GM12878 (cell line): ENCODE results near the gene TUT1. TPM values are rescaled to one million over a fixed set of nuclear protein-coding genes. Genes with fewer than 3 reads are reported as not detected.

Experiments used
- ATAC-seq: fragments of 200-7000 bp; cut with Tn5 transposase; 3 replicates; pipeline ENCODE4 v1.9.1; 2020; ENCODE audit warnings: mild to moderate bottlenecking, moderate library complexity
- BruUV-seq: library from RNA; stranded (reverse); fragments of 400-500 nt; replicated peaks from 2 replicates; lab custom pipeline; 2021; lab: Mats Ljungman, UMichigan
- CTCF ChIA-PET: fragments of 300-600 bp; sonication (Branson Sonifier 250); formaldehyde crosslinking; extraction: SDS; loops from one replicate; lab custom pipeline; 2021; ENCODE audit warnings: inconsistent platforms; lab: Yijun Ruan, JAX
- POLR2A ChIA-PET: fragments of 350-600 bp; formaldehyde crosslinking; extraction: SDS; loops from one replicate; lab custom pipeline; 2021; ENCODE audit warnings: inconsistent platforms; lab: Charles Lee
- RAD21 ChIA-PET: fragments of 300-600 bp; sonication (Branson Sonifier 250); formaldehyde crosslinking; loops from one replicate; lab custom pipeline; 2023; ENCODE audit warnings: antibody characterized with exemption; ENCODE audit not compliant: unreplicated experiment; lab: Charles Lee
- SMC1A ChIA-PET: fragments of 300-600 bp; sonication (Branson Sonifier 250); formaldehyde crosslinking; loops from one replicate; lab custom pipeline; 2023; ENCODE audit not compliant: unreplicated experiment, uncharacterized antibody; lab: Charles Lee
- DNase-seq: peaks from one replicate; pipeline ENCODE4 v3.0.0-alpha.2; 2011; ENCODE audit warnings: low read depth, low spot score
- FAIRE-seq: peaks from 3 replicates; lab custom pipeline; 2011; peaks lifted over from hg19 to GRCh38; lab: Jason Lieb, UNC
- H2AFZ ChIP-seq: 2 replicates; pipeline ENCODE4 v1.6.0; 2011; ENCODE audit warnings: low read depth, low read length, control low read depth; ENCODE audit not compliant: control insufficient read depth
- H3K27ac ChIP-seq: 2 replicates; pipeline ENCODE4 v1.5.1; 2011; ENCODE audit warnings: control low read depth; ENCODE audit not compliant: control insufficient read depth, insufficient read depth
- H3K27me3 ChIP-seq, 2 experiments: replicated peaks in 1 of 2; 2 replicates each; pipeline versions ENCODE4 v1.6.0 to v1.6.1; 2011; ENCODE audit warnings: low read length in 1 of 2; ENCODE audit not compliant: control insufficient read depth in 2 of 2, insufficient read depth in 2 of 2
- H3K36me3 ChIP-seq, 2 experiments: 2 replicates each; pipeline ENCODE4 v1.5.1; 2011; ENCODE audit warnings: low read length in 1 of 2; ENCODE audit not compliant: control insufficient read depth in 2 of 2, insufficient read depth in 2 of 2
- H3K4me1 ChIP-seq: 2 replicates; pipeline ENCODE4 v1.6.1; 2011; ENCODE audit warnings: mild to moderate bottlenecking, low read length, moderate library complexity, mixed read lengths; ENCODE audit not compliant: control insufficient read depth, insufficient read depth
- H3K4me2 ChIP-seq: 2 replicates; pipeline ENCODE4 v1.6.0; 2011; ENCODE audit warnings: control low read depth; ENCODE audit not compliant: control insufficient read depth, insufficient read depth
- H3K4me3 ChIP-seq: fragments of 200-600 bp; sonication (generic); 2 replicates; pipeline ENCODE4 v1.5.1; 2016
- H3K79me2 ChIP-seq: 2 replicates; pipeline ENCODE4 v1.6.0; 2011; ENCODE audit warnings: low read length; ENCODE audit not compliant: control insufficient read depth, insufficient read depth
- H3K9ac ChIP-seq: 2 replicates; pipeline ENCODE4 v1.8.0; 2011; ENCODE audit warnings: low read length, control low read depth, mixed read lengths; ENCODE audit not compliant: control insufficient read depth, insufficient read depth
- H3K9me3 ChIP-seq: replicated peaks from 3 replicates; pipeline ENCODE4 v1.5.1; 2011; ENCODE audit warnings: mild to moderate bottlenecking, low read length; ENCODE audit not compliant: control insufficient read depth, insufficient read depth
- H4K20me1 ChIP-seq: 2 replicates; pipeline ENCODE4 v1.6.0; 2011; ENCODE audit not compliant: control insufficient read depth, insufficient read depth
- PAX5 ChIP-seq: IDR thresholded peaks from 2 replicates; pipeline ENCODE4 v1.6.1; 2011; ENCODE audit warnings: low read depth, low read length, borderline replicate concordance
- REST ChIP-seq: IDR thresholded peaks from 2 replicates; pipeline ENCODE4 v1.6.1; 2012; ENCODE audit warnings: mild to moderate bottlenecking, low read depth, low read length
- ZBTB40 ChIP-seq: fragments of 450-650 bp; IDR thresholded peaks from 2 replicates; pipeline ENCODE4 v1.6.1; 2016; ENCODE audit warnings: mild to moderate bottlenecking, moderate library complexity, borderline replicate concordance
- WGBS: methylation state at CpG from one replicate; pipeline ENCODE4 v1.1.6; 2016; ENCODE audit warnings: low lambda C conversion rate; ENCODE audit not compliant: insufficient replicate concordance, insufficient coverage; ENCODE audit errors: missing lambda C conversion rate; 5-methylcytosine and 5-hydroxymethylcytosine counted together
- in situ Hi-C: fragments of 300-500 bp; cut with MboI; formaldehyde crosslinking; loops from 9 replicates; pipeline ENCODE4 v1.14.3; 2018; ENCODE audit warnings: mixed read lengths
- intact Hi-C: fragments of 100-400 bp; cut with micrococcal nuclease; formaldehyde crosslinking; loops from one replicate; pipeline ENCODE4 v1.14.2; 2022; ENCODE audit not compliant: unreplicated experiment
- polyA plus RNA-seq, 11 experiments: library from polyadenylated mRNA; depleted of rRNA in 4 of 11; unstranded in 6 of 11; stranded (reverse) in 5 of 11; fragments of >200 nt; fragmentation: Nextera tagmentation in 4 of 11; fragmentation: Illumina TruSeq in 1 of 11; extraction: Ambion mirVana in 4 of 11; extraction: Trizol in 1 of 11; gene quantifications; 1 replicate in 1 of 11; 2 replicates in 10 of 11; pipeline versions ENCODE4 v1.2.1 to v1.2.3, GENCODE V29; 2011 to 2016; ENCODE audit warnings: inconsistent platforms in 2 of 11, missing spikeins in 2 of 11, low read depth in 1 of 11
- total RNA-seq, 4 experiments: library from RNA; depleted of rRNA in 3 of 4; stranded (reverse); fragments of >200 nt in 3 of 4; fragmentation: Illumina TruSeq in 1 of 4; extraction: Trizol in 1 of 4; gene quantifications; 2 replicates each; pipeline versions ENCODE4 v1.2.1 to v1.2.3, GENCODE V29; 2013 to 2021

The TUT1 gene
- total and polyA plus RNA-seq, 10 of the 15 experiments (the other 5 are each of a cell fraction or from before 2014, with no cell fraction given), result 1.1 to 29.9 (median 16.2) TPM

- Histone ChIP-seq H4K20me1 (no peaks in the 10 kb centered on the region; the same call in 1 of the 2 replicates), H3K4me3 (no peak overlapping the region), H3K4me2 (no peak overlapping the region), H3K27ac (no peak overlapping the region), H3K9me3 (no peaks in the 10 kb centered on the region), H3K4me1 (peaks cover 21% of the 10 kb centered on the region), H3K79me2 (peaks cover 35% of the 10 kb centered on the region), H3K36me3 (peaks cover 7 to 19% of the 10 kb centered on the region in 2 experiments), H3K9ac (no peak overlapping the region), H2AFZ (no peak overlapping the region), H3K27me3 (no peaks in the 10 kb centered on the region)
- POLR2A ChIA-PET, result interaction anchor here (0.6 to 1.4 kb wide), 3 partner anchors 9 to 35 kb away, joined by 3 to 5 read pairs (median 3); no protein-coding TSS in a partner anchor
- no TSS peak for BruUV-seq
- no peak for ATAC-seq
- in situ Hi-C loops, result no loop called here
- RAD21 ChIA-PET, result interaction anchor here (0.6 kb wide), 1 partner anchor 920 kb away, joined by 3 read pairs; no protein-coding TSS in a partner anchor
- SMC1A ChIA-PET, result no interaction called here
- no peak for FAIRE-seq
- no peak for DNase-seq
- no peak for TF ChIP-seq PAX5
- TF ChIP-seq ZBTB40, result no peak
- no peak for TF ChIP-seq REST
- intact Hi-C loops, result loop anchor here (5.0 kb wide), 2 partner anchors 104 to 124 kb away; partner anchors contain the start of genes BSCL2, GNG3, HNRNPUL2 and TTC9C
- CTCF ChIA-PET, result interaction anchor here (0.7 kb wide), 1 partner anchor 12 kb away, joined by 4 read pairs; the partner anchor contains the start of gene TUT1
- 99% methylated on average over 13 of the region's 13 CpGs for WGBS
Observed at GRCh38 chr11:62603072-62603408, 11.7 kb upstream of the TUT1 start.
